Stomach (tissue), 9 donors: Measurements from ENCODE around the gene PPP2R5B. TPM values are rescaled to one million over a fixed set of nuclear protein-coding genes. Genes with fewer than 3 reads are reported as not detected.

Experiments
- DNase-seq, 2 donors: peaks; one replicate each; pipeline versions ENCODE4 v3.0.0 to v3.0.0-alpha.2; 2013 to 2019
- H3K27ac ChIP-seq, 5 donors: fragments of 200-600 bp in 4 of 5; sonication (generic) in 4 of 5; one replicate each; pipeline ENCODE4 v1.5.1; 2013 to 2019; ENCODE audit warnings: mild to moderate bottlenecking in 1 of 5, moderate library complexity in 1 of 5
- H3K27me3 ChIP-seq, 3 donors: fragments of 200-600 bp; sonication (generic); one replicate each; pipeline ENCODE4 v1.5.1; 2017 to 2019; ENCODE audit warnings: mixed run types in 1 of 3
- H3K36me3 ChIP-seq, 4 donors: fragments of 200-600 bp; sonication (generic); 1 replicate in 3 of 4; 2 replicates in 1 of 4; pipeline ENCODE4 v1.5.1; 2016 to 2019
- H3K4me1 ChIP-seq, 4 donors: fragments of 200-600 bp; sonication (generic); one replicate each; pipeline ENCODE4 v1.5.1; 2016 to 2019
- H3K4me3 ChIP-seq, 4 donors: fragments of 200-600 bp; sonication (generic) in 3 of 4; one replicate each; pipeline ENCODE4 v1.5.1; 2016 to 2019; ENCODE audit warnings: mild to moderate bottlenecking in 1 of 4
- H3K9me3 ChIP-seq, 4 donors: fragments of 200-600 bp; sonication (generic); one replicate each; pipeline ENCODE4 v1.5.1; 2016 to 2019
- EP300 ChIP-seq: sonication (generic); formaldehyde crosslinking; IDR thresholded peaks from one replicate; pipeline ENCODE4 v1.6.1; 2017; ENCODE audit warnings: antibody characterized with exemption
- POLR2A ChIP-seq, 4 donors: fragments of 450-650 bp; IDR thresholded peaks; one replicate each; pipeline ENCODE4 v1.6.1; 2016; ENCODE audit warnings: antibody characterized with exemption in 4 of 4, control low read depth in 2 of 4, mild to moderate bottlenecking in 1 of 4, moderate library complexity in 1 of 4
- POLR2AphosphoS5 ChIP-seq, 3 donors: sonication (generic); formaldehyde crosslinking; IDR thresholded peaks; one replicate each; pipeline ENCODE4 v1.6.1; 2016; ENCODE audit warnings: antibody characterized with exemption in 3 of 3
- WGBS, 5 donors: extraction: QIAGEN DNeasy Blood & Tissue Kit in 3 of 5; methylation state at CpG; one replicate each; pipeline versions ENCODE4 v1.1.5 to v1.1.7; 2013 to 2018; 5-methylcytosine and 5-hydroxymethylcytosine counted together
- intact Hi-C: fragments of 100-400 bp; cut with DNase I; formaldehyde crosslinking; loops from one replicate; pipeline ENCODE4 v1.15.1; 2023; ENCODE audit warnings: low total_unique reads
- polyA plus RNA-seq, 3 donors: library from polyadenylated mRNA; stranded (reverse); fragments of 200-250 nt; gene quantifications; one replicate each; pipeline ENCODE4 v1.2.3, GENCODE V29; 2013
- total RNA-seq, 5 donors: library from RNA; depleted of rRNA; stranded (reverse); fragments of >200 nt; gene quantifications; one replicate each; pipeline versions ENCODE4 v1.1.0 to v1.2.3, GENCODE V29; 2014 to 2016
- TF ChIP-seq, protein P1 (sequence below), 7 experiments: fragments of 450-650 bp in 4 of 7; fragments of 200-600 bp in 3 of 7; sonication (generic) in 3 of 7; IDR thresholded peaks; one replicate each; pipeline ENCODE4 v1.5.1; 2016 to 2019; ENCODE audit warnings: antibody characterized with exemption in 7 of 7, control low read depth in 2 of 7, mild to moderate bottlenecking in 1 of 7
- donor health status: healthy with polysubstance abuse.
- donor health status: Bipolar disorder and iron deficiency.
- donor health status: healthy.

Gene PPP2R5B
- total and polyA plus RNA-seq, 8 donors, result 6.6 to 75.6 (median 13.2) TPM

- Histone ChIP-seq H3K27ac (no peak within 1 kb of the TSS), H3K4me3 (no peak within 1 kb of the TSS), H3K9me3 (no peaks in the 10 kb centered on the region), H3K27me3 (no peaks in the 10 kb centered on the region), H3K36me3 (peaks cover 32 to 47% (median 46%) of the 10 kb centered on the region in 4 donors), H3K4me1 (peaks cover 0 to 10% (median 5%) of the 10 kb centered on the region in 4 donors)
- peak; percentile 50 to 63 for DNase-seq
- no peak for TF ChIP-seq EP300
- TF ChIP-seq, protein P1, sequence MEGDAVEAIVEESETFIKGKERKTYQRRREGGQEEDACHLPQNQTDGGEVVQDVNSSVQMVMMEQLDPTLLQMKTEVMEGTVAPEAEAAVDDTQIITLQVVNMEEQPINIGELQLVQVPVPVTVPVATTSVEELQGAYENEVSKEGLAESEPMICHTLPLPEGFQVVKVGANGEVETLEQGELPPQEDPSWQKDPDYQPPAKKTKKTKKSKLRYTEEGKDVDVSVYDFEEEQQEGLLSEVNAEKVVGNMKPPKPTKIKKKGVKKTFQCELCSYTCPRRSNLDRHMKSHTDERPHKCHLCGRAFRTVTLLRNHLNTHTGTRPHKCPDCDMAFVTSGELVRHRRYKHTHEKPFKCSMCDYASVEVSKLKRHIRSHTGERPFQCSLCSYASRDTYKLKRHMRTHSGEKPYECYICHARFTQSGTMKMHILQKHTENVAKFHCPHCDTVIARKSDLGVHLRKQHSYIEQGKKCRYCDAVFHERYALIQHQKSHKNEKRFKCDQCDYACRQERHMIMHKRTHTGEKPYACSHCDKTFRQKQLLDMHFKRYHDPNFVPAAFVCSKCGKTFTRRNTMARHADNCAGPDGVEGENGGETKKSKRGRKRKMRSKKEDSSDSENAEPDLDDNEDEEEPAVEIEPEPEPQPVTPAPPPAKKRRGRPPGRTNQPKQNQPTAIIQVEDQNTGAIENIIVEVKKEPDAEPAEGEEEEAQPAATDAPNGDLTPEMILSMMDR (IDR thresholded peaks at IDR 0.05), result no peak
- TF ChIP-seq POLR2AphosphoS5 (IDR thresholded peaks at IDR 0.05), result no peak
- intact Hi-C loops, result no loop called here
- 32 to 45% (median 36%) methylated on average over 11 to 14 of the region's 14 CpGs for WGBS, 5 donors
Observed at GRCh38 chr11:64935359-64936081, 11.0 kb downstream of the PPP2R5B start, which contains the start of gene GPHA2. Gene GPHA2, minus strand, starts transcription at chr11:64935893. Its CDS starts 433 bp downstream, at chr11:64935460.

- Histone ChIP-seq H3K9me3 (no peaks in the 10 kb centered on the region), H3K27ac (no peak overlapping the region), H3K27me3 (no peaks in the 10 kb centered on the region), H3K4me3 (no peak overlapping the region), H3K4me1 (peaks cover 0 to 10% (median 5%) of the 10 kb centered on the region in 4 donors), H3K36me3 (peaks cover 22 to 37% (median 36%) of the 10 kb centered on the region in 4 donors)
- 68 to 81% (median 78%) methylated on average over 4 of the region's 4 CpGs for WGBS, 5 donors
- TF ChIP-seq POLR2A (IDR thresholded peaks at IDR 0.05) (no peak), POLR2AphosphoS5 (IDR thresholded peaks at IDR 0.05) (no peak), EP300 (no peak)
- TF ChIP-seq, protein P1 (IDR thresholded peaks at IDR 0.05), result no peak
- intact Hi-C loops, result no loop called here
- DNase-seq, result no peak
Observed at GRCh38 chr11:64936539-64936938, 12.1 kb downstream of the PPP2R5B start.

DNA sequence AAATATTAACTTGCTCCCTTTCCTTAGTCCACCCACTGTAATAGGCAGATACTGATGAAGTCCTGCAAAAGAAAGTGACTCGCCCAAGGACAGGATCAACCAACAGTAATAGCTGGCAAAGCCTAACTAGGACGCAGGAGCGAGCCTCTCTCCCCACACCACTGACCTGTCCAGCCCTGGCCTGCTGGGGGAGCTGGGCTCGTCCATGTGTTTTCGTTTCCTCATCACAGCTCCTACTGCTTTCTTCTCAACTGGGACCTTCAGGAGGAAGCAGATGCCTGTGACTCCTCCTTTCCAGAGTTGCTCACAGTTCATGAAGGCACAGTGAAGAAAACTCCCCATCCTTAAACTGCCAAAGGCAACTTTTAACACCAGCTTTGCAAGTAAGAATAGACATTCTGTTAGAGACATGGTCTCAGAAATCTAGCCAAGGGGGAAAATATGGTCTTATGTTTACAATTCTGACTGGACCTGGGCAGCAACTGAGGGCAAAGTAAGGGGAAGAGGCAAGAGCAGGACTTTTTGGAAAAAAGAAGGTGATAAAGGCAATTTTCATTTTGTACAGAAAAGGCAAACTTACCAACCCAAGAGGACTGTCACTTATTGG is 22.8 kb downstream of the PPP2R5B start:
- intact Hi-C loops, result no loop called here
- Histone ChIP-seq H3K9me3 (no peaks in the 10 kb centered on the region), H3K4me1 (no peaks in the 10 kb centered on the region), H3K27me3 (no peaks in the 10 kb centered on the region), H3K4me3 (no peak overlapping the region), H3K36me3 (no peaks in the 10 kb centered on the region), H3K27ac (no peak overlapping the region)
- TF ChIP-seq EP300, result no peak
- no peak for TF ChIP-seq POLR2A (IDR thresholded peaks at IDR 0.05)
- TF ChIP-seq, protein P1 (IDR thresholded peaks at IDR 0.05), result no peak
- no peak for TF ChIP-seq POLR2AphosphoS5 (IDR thresholded peaks at IDR 0.05)
- DNase-seq, result no peak
- WGBS, 5 donors, result 43 to 54% (median 48%) methylated on average over 5 of the region's 5 CpGs

GRCh38 chr11:64951529-64951928 is 27.0 kb downstream of the PPP2R5B start:
- TF ChIP-seq EP300, result no peak
- Histone ChIP-seq H3K4me1 (no peaks in the 10 kb centered on the region), H3K27me3 (peaks cover 0 to 6% (median 0%) of the 10 kb centered on the region in 3 donors), H3K36me3 (no peaks in the 10 kb centered on the region), H3K9me3 (no peaks in the 10 kb centered on the region), H3K27ac (no peak overlapping the region), H3K4me3 (no peak overlapping the region)
- DNase-seq, result no peak
- WGBS, 5 donors, result 61 to 70% (median 62%) methylated on average over 4 of the region's 4 CpGs
- intact Hi-C loops, result no loop called here
